ENCODE measurements around the gene RELL2.

Gene RELL2

DNA sequence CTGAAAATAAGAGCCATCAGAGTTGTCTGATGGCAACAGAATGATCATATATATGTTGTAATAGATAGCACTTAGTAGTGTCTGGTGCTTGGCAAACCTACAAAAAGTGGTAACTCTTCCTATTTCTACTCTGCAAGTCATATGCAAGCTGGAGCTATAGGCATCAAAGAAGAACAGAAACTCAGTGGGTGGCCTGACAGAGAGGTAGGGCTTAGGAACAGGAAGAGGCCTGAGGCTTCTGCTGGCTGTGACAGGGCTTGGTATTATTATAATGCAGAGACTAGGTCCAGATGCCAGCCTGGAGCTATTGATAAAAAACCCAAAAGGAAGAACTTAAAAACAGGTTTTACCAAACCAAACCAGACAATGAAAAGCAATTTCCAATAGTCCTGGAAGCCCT, 13.6 kb upstream of the RELL2 start:
- no peak for DNase-seq

DNA sequence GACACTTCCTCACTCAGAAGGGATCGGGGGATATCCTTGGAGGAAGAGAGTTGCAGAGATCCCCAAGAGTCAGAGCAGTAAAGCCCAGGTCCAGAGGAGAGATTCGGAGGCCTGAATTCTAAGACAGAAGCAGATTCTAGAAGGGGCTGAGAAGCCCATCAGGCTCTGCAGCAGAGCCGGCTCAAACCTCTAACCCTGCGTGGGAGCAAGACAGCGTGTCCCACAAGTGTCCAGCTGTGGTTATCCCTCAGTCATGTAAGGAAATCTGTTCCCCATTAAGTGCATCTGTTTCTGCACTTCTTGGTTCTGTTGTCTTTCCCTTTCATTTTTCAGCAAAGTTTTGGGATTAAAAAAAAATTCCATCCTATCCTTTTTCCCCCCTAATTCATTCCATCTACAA, 13.2 kb upstream of the RELL2 start:
- DNase-seq, result no peak

DNA sequence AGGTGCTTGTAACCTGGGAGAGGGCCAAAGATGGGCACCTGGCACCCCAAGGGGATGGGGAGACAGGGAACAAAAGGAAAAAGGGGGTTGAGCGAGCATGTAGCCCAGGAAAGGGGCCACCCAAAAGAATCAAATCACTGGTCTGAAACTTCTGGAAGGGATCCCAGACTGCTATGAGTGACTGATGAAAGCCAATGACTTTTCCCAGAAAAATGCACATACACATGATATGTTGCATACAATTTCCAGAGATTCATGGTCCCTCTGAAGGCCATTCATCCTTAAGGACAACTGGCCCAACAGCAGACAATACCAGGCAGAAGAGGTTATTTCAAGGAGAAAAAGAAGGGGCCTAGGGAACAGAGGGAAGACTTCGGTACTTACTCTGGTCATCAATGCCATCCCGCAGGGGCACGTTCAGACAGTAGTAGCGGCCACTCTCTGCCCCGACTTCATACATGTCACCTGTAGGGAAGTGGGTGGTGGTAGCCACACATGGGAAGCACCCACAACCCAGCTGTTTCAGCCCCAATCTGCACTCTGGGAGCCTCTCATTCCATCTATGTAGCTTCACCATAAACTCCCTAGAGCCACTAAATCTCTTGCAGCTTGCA, 8.5 kb upstream of the RELL2 start:
- no peak for DNase-seq

DNA sequence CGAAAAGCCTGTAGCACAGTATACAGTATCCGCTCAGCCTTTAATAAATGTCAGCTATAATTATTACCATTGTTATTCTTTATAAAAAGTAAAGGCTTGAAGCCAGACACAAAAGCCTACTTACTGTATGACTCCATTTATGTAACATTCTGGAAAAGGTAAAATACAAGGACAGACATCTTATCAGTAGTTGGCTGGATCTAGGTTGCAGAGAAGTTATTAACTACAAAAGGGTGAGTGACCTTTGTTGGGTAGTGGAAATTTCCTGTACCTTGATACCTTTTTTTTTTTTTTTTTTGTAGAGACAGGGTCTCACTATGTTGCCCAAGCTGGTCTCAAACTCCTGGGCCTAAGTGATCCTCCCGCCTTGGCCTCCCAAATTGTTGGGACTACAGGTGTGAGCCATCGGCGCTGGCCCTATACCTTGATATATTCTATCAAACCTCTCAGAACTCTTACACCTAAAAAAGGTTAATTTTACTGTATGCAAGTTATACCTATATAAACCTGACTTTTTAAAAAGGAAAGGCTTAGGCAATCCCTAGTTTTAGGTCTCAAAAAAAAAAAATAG, 6.1 kb upstream of the RELL2 start:
- DNase-seq, result no peak

DNA sequence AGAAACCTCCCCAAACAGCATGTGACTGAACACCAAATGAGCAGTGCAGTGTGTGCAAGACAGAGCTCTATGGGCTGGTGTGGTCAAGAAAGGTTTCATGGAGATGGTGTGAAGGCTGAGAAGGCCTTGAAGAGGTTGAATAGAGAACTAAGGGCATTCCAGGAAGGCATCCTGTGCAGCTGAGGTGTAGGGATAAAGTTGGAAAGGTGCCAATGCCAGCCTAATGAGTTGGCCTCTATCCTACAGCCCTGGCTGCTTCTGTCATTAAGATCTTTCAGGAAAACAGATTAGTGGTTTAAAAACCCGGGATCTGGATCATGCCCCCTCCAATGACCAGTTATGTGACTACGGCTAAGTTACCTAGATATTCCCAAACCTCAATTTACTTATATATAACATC, 4.1 kb upstream of the RELL2 start:
- no peak for DNase-seq

DNA sequence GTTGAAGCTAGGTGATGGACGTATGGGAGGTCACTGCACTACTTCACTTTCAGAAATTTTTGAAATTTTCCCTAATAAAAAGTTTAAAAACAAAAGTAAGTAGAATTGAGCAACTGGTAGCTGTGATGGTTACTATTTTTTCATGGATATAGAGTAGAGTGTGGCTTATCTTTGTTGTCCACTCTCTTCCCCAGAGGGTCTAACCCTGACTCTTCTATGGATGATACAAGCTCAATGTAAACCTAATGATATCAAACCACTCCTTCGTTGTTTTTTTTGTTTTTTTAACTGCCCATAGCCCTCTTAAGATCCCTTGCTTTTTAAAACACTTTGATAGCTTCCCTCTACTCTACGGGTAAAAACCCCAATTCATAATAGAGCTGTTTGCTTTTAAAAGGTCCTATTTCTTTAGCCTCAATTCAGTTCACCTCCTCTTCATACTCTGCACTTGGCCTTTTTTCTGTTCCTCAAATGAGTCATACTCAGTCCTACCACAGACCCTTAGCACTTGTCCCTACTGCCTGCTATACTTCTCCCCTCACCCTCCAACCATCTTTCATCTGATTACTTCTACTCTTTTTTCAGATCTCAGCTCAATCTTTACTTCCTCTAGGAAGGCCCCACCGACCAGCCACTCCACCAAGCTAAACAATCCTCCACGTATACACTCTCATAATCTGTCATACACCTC, 2.8 kb upstream of the RELL2 start:
- no peak for DNase-seq

DNA sequence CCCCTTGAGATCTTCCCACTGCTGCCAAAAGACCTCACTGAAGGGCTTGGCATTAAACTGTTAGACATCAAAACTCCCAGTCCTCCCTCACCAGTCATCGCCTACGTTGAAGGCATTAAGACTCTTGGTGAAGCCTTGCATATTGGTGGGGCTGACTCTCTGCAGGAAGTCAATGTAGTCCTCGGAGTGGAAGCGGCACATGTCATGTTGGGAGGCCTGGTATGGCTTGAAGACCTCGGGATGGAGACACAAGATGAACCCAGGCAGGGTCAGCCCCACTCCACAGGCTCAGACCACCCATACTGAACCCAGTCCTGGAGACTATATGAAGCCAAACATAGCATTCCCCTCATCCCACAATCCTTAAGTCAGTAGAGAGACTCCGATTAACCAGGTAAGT, 2.1 kb upstream of the RELL2 start:
- no peak for DNase-seq

DNA sequence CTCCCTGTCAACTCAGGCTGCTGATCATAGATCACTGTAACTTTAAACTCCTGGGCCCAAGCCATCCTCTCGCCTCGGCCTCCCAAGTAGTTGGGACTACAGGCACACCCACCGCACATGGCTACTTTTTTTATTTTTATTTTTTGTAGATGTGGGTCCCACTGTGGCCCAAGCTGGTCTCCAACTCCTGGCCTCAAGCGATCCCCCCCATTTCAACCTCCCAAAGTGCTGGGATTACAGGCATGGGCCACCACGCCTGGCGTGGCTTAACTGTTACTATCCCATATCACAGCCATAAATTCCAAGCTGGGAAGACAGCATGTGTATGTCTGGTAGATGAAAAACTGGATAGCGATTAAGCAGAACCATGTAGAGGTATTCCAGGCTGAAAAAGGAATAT, 1.2 kb upstream of the RELL2 start:
- no peak for DNase-seq

DNA sequence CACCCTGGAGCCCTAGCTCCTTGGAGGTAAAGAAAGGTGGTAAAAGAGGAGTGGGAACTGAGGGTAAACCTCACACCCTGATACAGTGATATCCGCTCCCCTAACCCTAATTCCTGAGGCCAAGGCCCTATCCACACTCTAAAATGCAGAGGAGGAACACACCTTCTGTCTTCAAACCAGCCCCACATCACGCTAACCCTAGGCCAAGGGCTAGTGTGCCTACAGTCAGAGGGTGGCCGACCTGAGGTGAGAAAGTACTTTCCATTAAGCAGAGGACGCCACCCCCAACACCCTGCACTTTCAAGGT, 738 bp upstream of the RELL2 start:
- DNase-seq, result no peak

DNA sequence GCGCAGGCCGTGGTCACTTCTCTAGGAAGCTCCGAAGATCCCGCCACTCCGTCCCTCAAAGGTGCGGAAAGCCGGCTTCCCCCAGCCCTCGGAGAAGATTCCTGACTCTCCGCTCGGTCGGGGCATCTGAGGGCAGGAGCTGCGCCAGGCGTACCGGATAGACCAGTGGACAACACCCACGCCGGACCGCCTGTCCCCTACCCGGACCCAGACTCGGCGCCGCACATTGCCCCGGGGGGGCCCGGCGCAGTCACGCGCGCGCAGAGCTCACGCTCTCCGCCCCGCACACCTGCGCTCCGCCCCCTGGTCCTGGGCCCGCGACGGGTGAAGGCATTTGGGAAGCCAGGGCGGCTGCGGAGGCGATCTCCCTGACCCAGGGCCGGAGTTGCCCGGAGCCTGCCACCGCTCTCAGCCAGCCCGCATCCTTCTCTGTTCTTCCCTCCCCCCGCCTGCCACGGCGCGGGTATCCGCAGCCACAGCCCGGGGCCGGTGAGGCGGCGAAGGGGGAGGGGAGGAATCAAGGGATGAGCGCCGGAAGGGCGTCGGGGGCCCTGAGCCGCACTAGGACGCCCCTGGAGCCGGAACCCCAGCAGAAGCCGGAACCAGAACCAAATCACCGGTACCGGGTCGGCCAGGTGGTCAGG, 448 bp downstream of the RELL2 start:
- DNase-seq, result no peak

DNA sequence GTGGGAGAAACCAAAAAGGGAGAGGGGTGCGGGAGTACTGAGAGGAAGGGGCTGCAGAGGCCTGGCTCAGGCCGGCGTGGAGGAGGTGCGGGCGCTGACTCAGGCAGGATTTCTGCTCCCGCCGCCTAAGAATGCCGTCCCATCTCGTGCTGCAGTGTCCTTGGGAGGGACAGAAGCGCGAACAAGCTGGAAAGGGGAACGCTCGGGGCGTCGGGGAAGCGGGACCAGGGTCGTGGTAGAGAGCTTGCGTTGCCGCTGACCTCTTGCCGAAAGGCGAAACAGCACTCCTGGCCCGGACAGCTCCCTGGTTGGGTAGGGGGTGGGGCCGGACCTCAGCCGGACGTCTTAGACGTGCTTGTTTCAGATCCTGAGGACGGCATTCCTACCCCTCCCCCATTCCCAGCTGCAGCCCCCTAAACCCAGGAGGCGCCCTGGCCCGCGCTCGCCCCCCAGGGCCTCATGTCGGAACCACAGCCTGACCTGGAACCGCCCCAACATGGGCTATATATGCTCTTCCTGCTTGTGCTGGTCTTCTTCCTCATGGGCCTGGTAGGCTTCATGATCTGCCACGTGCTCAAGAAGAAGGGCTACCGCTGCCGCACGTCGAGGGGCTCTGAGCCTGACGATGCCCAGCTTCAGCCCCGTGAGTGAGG, 1.1 kb downstream of the RELL2 start:
- no peak for DNase-seq

DNA sequence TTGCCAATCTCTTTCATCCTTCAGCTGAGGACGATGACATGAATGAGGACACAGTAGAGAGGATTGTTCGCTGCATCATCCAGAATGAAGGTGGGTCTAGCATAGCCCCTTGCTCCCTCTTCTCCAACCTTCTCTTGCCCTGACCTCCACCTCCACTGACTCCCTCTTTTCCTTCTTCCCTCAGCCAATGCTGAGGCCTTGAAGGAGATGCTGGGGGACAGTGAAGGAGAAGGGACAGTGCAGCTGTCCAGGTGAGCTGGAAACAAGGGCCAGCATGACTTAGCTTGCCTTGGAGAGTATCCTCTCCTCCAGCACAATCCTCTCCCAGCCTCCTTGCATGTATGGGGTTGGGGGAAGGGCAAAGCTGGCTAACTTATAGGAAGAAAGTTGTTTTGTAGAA, 2.0 kb downstream of the RELL2 start:
- DNase-seq, result no peak

DNA sequence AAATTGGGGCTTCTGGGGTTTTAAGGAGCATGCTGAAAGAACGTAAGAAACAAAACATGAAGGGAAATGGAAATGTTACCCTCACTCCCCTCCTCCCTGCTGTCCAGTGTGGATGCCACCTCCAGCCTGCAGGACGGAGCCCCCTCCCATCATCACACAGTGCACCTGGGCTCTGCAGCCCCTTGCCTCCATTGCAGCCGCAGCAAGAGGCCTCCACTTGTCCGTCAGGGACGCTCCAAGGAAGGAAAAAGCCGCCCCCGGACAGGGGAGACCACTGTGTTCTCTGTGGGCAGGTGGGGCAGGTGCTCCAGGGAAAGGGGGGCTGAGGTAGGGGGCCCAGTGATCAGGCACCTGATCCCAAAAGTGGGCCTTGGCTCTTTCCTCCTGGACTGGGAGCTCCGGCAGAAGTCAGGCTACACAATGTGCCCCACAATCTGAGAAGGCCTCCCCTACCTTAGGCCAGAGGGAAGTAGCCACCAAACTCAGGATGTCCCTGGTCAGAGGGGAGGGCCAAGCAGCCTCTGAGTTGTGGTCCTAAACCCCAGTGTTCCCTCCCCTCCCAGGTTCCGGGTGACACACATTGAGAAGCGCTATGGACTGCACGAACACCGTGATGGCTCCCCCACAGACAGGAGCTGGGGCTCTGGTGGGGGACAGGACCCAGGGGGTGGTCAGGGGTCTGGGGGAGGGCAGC, 2.7 kb downstream of the RELL2 start:
- DNase-seq, result no peak

DNA sequence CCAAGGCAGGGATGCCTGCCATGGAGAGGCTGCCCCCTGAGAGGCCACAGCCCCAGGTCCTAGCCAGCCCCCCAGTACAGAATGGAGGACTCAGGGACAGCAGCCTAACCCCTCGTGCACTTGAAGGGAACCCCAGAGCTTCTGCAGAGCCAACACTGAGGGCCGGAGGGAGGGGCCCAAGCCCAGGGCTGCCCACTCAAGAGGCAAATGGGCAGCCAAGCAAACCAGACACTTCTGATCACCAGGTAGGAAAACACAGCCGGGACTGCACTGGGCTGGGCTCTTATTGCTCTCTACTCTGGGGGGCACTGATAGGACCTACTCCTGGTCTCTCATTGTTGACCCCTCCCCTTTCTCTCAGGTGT, 3.2 kb downstream of the RELL2 start:
- DNase-seq, result no peak

DNA sequence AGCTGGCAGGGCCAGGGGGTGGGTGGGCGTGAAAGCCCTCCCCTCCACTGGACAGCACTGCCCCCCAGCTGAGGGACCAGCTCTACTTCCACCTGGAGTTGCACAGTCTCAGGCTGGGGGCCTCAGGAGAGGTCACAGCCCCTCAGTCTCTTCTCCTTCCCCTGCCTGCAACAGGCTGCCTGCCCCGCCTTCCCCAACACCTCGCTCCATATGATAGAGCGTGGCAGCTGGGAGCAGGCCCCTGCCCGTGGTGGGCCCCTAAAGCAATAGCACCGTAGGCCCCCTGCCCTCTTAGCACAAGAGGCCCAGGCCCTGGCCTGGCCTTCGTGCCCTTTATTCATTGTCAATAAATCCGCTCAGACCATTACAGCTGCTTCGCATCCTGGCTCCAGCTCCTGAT, 3.9 kb downstream of the RELL2 start:
- DNase-seq, result no peak

DNA sequence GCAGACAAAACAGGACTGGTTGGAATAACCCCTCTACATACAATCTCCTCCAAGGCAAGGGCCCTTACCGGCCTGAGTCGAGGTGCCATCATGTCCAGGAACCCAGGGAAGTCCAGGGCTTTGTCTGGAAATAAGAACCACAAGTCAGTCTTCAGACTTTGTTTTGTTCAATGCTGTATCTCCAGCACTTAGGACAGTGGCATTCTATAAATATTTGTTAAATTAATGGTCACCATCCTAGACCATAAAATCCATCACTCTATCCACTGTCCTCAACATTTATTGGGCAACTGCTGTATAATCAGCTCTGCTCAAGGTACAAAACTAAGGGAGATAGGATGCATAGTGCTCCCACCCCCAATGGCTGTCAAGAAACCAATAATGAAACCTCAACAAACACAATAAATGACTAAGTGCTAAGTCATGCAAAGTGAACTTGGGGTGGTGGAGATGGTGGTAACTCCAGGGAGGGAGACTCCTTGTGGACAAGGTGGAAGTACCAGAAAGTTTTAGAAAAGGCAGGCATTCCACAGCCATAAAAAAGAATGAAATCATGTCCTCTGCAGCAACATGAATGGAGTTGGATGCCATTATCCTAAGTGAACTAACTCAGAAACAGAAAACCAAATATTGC, 5.0 kb downstream of the RELL2 start:
- DNase-seq, result no peak

DNA sequence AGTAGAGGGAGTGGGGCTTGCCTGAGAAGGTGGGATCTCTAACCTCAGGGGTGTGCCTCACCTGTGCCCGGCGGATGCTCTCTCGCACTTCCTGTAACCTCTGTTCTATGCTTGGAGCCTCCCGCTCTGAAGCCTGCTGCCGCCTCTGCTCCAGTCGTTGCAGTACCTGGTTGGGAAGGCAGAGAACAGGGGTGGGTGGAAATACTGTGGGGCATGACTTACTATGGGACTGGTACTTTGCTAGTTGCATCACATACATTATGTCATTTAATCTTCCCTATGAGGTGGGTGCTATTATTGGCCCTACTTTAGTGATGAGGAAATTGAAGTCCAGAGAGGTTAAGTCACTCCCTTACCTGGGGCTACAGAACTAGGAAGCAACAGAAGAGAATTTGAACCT, 9.2 kb downstream of the RELL2 start:
- DNase-seq, result no peak

DNA sequence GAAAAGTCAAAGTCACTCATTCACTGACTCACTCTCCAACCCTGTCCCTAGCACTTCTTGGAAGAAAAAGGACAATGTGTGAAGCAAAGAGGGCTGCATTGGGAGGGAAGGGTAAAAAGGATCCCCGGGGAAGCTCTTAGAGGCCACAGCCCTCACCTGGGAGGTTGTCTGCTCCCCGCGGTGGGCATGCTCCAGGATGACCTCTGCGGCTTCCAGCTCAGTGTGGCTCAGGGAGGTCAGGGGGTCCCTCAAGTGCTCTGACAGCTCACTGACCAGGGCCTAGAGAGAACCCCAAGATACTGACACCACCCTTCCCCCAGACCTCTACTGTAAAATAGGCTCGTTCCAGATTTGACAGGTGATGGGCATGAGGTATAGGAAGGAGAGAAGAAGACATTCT, 10.4 kb downstream of the RELL2 start:
- no peak for DNase-seq

DNA sequence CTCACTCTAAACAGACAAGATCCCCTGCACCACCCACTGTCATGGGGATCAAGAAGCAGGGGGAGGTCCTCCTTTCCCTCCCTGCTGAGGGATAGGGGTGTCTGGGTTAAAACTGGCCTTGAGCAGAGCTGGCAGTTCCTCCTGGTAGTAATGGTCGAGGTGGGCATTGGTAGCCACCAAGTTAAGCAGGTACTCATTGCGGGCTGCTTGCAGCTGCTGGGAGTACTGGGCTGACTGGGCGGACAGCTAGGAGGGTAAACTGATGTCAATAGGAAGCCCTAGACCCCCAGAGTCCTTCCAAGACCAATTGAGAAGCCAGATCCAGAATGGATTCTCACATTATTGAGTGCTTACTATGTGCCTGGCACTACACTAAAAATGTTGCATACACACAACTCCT, 11.1 kb downstream of the RELL2 start:
- no peak for DNase-seq

DNA sequence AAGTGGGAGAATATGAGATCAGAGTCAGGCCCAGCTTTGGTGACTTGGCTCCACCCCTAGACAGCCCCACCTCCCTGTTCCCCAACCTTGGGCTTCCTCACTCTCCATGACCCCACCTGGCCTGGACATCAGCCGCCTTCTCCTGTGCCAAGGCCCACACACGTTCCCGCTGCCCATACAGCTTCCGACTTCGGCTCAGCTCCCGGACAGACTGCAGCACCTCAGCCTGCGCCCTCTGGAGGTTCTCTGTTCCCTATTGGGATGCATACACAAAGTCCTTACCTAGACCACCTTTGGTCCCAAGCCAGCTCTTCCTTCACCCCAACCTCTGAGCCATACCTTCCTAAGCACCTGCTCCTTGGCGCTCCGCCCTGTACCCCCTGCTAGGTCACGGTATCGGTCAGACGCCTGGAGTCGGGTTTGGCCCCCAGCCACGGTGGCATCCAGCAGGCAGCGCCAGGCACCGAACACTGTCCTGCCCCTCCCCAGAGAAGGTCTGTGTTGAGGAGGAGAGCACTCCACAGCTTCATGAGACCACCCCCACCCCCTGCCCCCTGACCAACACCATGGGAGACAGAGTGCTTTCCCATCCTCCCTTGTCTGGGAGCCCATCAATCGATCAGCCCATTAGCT, 12.4 kb downstream of the RELL2 start:
- DNase-seq, result no peak

DNA sequence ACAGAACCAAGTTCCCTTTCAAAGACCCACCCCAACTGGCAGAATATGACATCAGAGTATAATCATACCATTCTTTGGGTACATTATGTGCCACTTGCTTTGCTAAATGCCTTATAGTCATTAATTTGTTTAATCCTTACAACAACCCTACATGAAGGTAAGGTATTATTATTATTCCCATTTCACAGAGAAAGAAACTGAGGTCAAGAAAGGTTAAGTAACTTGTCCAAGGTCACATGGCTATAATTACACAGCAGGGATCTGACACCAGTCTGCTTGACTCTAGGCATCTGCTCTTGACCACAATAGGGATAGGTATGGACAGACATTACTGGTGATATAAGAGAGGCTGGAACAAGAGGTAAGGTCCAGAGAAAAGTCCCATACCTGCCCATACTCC, 13.2 kb downstream of the RELL2 start:
- DNase-seq, result no peak
